Measurements from ENCODE around the gene RAB5IF. TPM values are rescaled to one million over a fixed set of nuclear protein-coding genes. Genes with fewer than 3 reads are reported as not detected.

The RAB5IF gene
- total and polyA plus RNA-seq, 2 experiments from 2014 or later, result 115 to 171 TPM

GRCh38 chr20:36646678-36647077, 41.1 kb downstream of the RAB5IF start:
- H4K20me1 ChIP-seq (ENCODE audit: insufficient read depth), result no peaks in the 10 kb centered on the region
- H2AFZ ChIP-seq, result no peak overlapping the region
- H3K4me1 ChIP-seq (ENCODE audit: insufficient read depth), result no peaks in the 10 kb centered on the region
- H3K9me2 ChIP-seq (ENCODE audit: insufficient read depth), result no peaks in the 10 kb centered on the region
- H3K9ac ChIP-seq, result no peak overlapping the region
- TF ChIP-seq EZH2 (IDR thresholded peaks at IDR 0.05; ENCODE audit: insufficient read depth, poor library complexity, severe bottlenecking) (no peak), EZH2phosphoT487 (IDR thresholded peaks at IDR 0.05; ENCODE audit: insufficient read depth, low read depth) (no peak)
- H3F3A ChIP-seq (ENCODE audit: insufficient read depth), result no peaks in the 10 kb centered on the region
- H3K4me2 ChIP-seq (ENCODE audit: unreplicated experiment), result no peak overlapping the region
- no peak overlapping the region for H3K27ac ChIP-seq
- no peaks in the 10 kb centered on the region for H3K36me3 ChIP-seq (ENCODE audit: low read depth)
- 84 to 89% methylated on average over 3 of the region's 3 CpGs for WGBS, 2 experiments (ENCODE audit: low coverage in 1 of 2, low lambda C conversion rate in 2 of 2, missing lambda C conversion rate in 2 of 2)
- in situ Hi-C loops (cut with MboI), result no loop called here
- H3K9me3 ChIP-seq (ENCODE audit: low read depth), result no peaks in the 10 kb centered on the region
- no peak overlapping the region for H3K4me3 ChIP-seq
- no peaks in the 10 kb centered on the region for H3K27me3 ChIP-seq (replicated peaks; ENCODE audit: insufficient read depth)
- H3K79me2 ChIP-seq (ENCODE audit: insufficient read depth), result no peaks in the 10 kb centered on the region
- no peak for DNase-seq

DNA sequence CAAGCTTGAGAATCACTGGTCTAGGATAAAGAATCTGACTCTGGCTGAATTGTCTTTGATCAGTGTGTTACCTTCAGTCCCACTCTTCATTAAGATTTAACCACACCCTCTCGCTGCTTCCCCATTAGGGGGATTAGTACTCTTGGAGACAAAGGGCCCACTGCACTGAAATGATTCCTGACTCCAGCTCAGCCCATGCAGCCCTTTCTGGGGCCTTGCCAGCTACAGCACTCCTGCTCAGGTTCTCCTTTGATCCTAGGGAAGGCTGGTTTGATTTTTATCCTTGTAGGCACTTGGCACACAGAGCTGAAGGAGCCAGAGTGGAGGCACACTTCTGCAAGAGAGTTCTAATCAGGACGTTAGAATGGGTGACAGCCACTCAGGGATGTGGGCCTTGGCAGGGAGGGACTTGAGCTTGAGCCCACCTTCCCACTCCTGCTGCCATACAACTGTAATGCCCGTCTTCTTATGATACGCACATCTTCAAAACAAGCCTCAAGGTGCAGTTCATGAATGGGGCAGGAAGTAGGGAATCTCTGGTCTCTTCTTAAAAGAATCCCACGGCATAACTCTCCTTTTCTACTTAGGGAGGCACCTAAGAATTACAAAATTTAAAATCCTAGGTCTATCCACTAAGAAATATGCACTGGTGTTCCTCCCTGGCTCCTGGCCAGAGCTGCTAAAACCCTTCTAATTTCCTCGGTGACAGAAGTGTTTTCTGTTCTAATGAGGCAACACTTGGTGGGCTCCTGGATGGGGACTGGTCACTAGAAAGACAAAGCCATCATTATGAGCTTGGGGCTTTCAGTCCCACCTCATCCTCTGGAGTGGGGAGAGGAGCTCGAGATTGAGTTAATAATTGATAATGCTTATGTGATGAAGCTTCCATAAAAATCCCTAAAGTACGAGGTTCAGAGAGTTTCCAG, 41.9 kb downstream of the RAB5IF start:
- Histone ChIP-seq H3K4me1 (ENCODE audit: insufficient read depth) (no peaks in the 10 kb centered on the region), H3K4me3 (no peak overlapping the region), H4K20me1 (ENCODE audit: insufficient read depth) (no peaks in the 10 kb centered on the region), H3K9me3 (ENCODE audit: low read depth) (no peaks in the 10 kb centered on the region), H3K4me2 (ENCODE audit: unreplicated experiment) (no peak overlapping the region), H3K79me2 (ENCODE audit: insufficient read depth) (no peaks in the 10 kb centered on the region), H2AFZ (no peak overlapping the region), H3F3A (ENCODE audit: insufficient read depth) (no peaks in the 10 kb centered on the region), H3K27ac (no peak overlapping the region), H3K27me3 (replicated peaks; ENCODE audit: insufficient read depth) (no peaks in the 10 kb centered on the region), H3K36me3 (ENCODE audit: low read depth) (no peaks in the 10 kb centered on the region), H3K9me2 (ENCODE audit: insufficient read depth) (no peaks in the 10 kb centered on the region), H3K9ac (no peak overlapping the region)
- TF ChIP-seq EZH2phosphoT487 (IDR thresholded peaks at IDR 0.05; ENCODE audit: insufficient read depth, low read depth) (no peak), EZH2 (IDR thresholded peaks at IDR 0.05; ENCODE audit: insufficient read depth, poor library complexity, severe bottlenecking) (no peak)
- in situ Hi-C loops (cut with MboI), result no loop called here
- 52 to 55% methylated on average over 8 of the region's 8 CpGs for WGBS, 2 experiments (ENCODE audit: low coverage in 1 of 2, low lambda C conversion rate in 2 of 2, missing lambda C conversion rate in 2 of 2)
- DNase-seq, result no peak

DNA sequence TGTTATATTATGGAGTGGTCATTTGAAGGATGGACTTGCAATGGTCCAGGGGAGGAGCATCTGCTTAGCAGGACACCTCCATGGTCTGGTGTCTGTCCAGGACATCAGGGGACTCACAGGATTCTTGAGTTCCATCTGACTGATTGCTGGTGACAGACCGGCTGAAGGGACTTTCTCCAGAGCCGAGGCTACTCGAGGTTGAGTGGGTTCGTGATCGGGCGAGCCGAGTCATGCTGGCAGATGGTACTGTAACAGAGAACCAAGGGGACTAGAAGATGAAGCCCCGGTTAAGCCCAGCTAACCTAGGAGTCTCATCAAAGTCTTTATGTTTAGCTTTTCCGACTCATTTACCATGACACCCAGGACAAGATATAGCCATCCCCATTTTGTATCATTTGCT, 47.9 kb downstream of the RAB5IF start:
- no peak for TF ChIP-seq EZH2phosphoT487 (IDR thresholded peaks at IDR 0.05; ENCODE audit: insufficient read depth, low read depth)
- TF ChIP-seq EZH2 (IDR thresholded peaks at IDR 0.05; ENCODE audit: insufficient read depth, poor library complexity, severe bottlenecking), result no peak
- 88 to 93% methylated on average over 9 of the region's 9 CpGs for WGBS, 2 experiments (ENCODE audit: low coverage in 1 of 2, low lambda C conversion rate in 2 of 2, missing lambda C conversion rate in 2 of 2)
- Histone ChIP-seq H3F3A (ENCODE audit: insufficient read depth) (no peaks in the 10 kb centered on the region), H3K36me3 (ENCODE audit: low read depth) (no peaks in the 10 kb centered on the region), H3K27ac (no peak overlapping the region), H2AFZ (no peak overlapping the region), H3K9ac (no peak overlapping the region), H3K4me2 (ENCODE audit: unreplicated experiment) (no peak overlapping the region), H3K79me2 (ENCODE audit: insufficient read depth) (no peaks in the 10 kb centered on the region), H3K9me3 (ENCODE audit: low read depth) (no peaks in the 10 kb centered on the region), H3K4me1 (ENCODE audit: insufficient read depth) (no peaks in the 10 kb centered on the region), H3K4me3 (no peak overlapping the region), H3K9me2 (ENCODE audit: insufficient read depth) (no peaks in the 10 kb centered on the region), H4K20me1 (ENCODE audit: insufficient read depth) (no peaks in the 10 kb centered on the region), H3K27me3 (replicated peaks; ENCODE audit: insufficient read depth) (no peaks in the 10 kb centered on the region)
- no peak for DNase-seq
- in situ Hi-C loops (cut with MboI), result no loop called here

DNA sequence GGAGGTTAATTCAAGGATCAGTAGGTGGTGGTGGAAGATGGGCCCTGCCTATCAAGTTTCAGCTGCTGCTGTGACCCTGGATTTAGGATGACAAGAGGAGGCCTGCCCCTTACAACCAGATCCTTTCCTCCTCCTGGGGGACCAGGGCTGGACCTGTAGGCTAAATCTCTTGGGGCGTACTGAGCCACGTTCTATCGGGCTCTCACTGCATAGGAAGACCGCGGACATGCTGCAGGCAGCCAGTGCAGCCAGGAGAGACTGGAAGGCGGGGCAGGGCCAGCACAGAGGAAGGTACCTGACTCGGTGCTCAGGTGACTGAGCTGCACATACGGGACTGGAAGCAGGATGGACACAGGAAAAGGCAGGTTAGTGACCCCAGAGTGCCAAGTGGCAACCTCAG, 48.9 kb downstream of the RAB5IF start:
- Histone ChIP-seq H3K36me3 (ENCODE audit: low read depth) (no peaks in the 10 kb centered on the region), H2AFZ (no peak overlapping the region), H3K27me3 (replicated peaks; ENCODE audit: insufficient read depth) (no peaks in the 10 kb centered on the region), H3K4me3 (no peak overlapping the region), H3K4me1 (ENCODE audit: insufficient read depth) (no peaks in the 10 kb centered on the region), H3K79me2 (ENCODE audit: insufficient read depth) (no peaks in the 10 kb centered on the region), H3K9me3 (ENCODE audit: low read depth) (no peaks in the 10 kb centered on the region), H3K4me2 (ENCODE audit: unreplicated experiment) (no peak overlapping the region), H3K27ac (no peak overlapping the region), H3F3A (ENCODE audit: insufficient read depth) (no peaks in the 10 kb centered on the region), H3K9ac (no peak overlapping the region), H4K20me1 (ENCODE audit: insufficient read depth) (no peaks in the 10 kb centered on the region), H3K9me2 (ENCODE audit: insufficient read depth) (no peaks in the 10 kb centered on the region)
- TF ChIP-seq EZH2phosphoT487 (IDR thresholded peaks at IDR 0.05; ENCODE audit: insufficient read depth, low read depth) (no peak), EZH2 (IDR thresholded peaks at IDR 0.05; ENCODE audit: insufficient read depth, poor library complexity, severe bottlenecking) (no peak)
- in situ Hi-C loops (cut with MboI), result no loop called here
- WGBS, 2 experiments (ENCODE audit: low coverage in 1 of 2, low lambda C conversion rate in 2 of 2, missing lambda C conversion rate in 2 of 2), result 96 to 97% methylated on average over 7 to 8 of the region's 8 CpGs
- DNase-seq, result no peak
